ENCODE results near the gene FOXJ1. TPM values are rescaled to one million over a fixed set of nuclear protein-coding genes. Genes with fewer than 3 reads are reported as not detected.

Gene FOXJ1
- total RNA-seq, 2 experiments from 2014 or later = 0.63 to 0.89 TPM

GRCh38 chr17:76154936-76155845 lies 14.1 kb upstream of the FOXJ1 start:
- Histone ChIP-seq H3K9me3 (ENCODE audit: control insufficient read depth in 1 of 2, insufficient read depth in 1 of 2, low read length in 2 of 2) (no peaks in the 10 kb centered on the region), H3K4me3 (ENCODE audit: low read length) (no peak overlapping the region), H3K4me1 (ENCODE audit: insufficient read depth, low read length) (peaks cover 35% of the 10 kb centered on the region), H3K36me3 (ENCODE audit: insufficient read depth, low read length) (peaks cover 62% of the 10 kb centered on the region), H3K27ac (ENCODE audit: low read depth in 1 of 2, low read length in 2 of 2) (no peak overlapping the region), H3K27me3 (ENCODE audit: control insufficient read depth in 1 of 2, insufficient read depth in 2 of 2, low read length in 2 of 2) (no peaks in the 10 kb centered on the region)
- Mint-ChIP-seq H3K9me3 (no peaks in the 10 kb centered on the region), H3K36me3 (ENCODE audit: low read depth) (peaks cover 91% of the 10 kb centered on the region), H3K27me3 (no peaks in the 10 kb centered on the region), H3K27ac (peak overlapping the region; percentile 99), H3K4me3 (no peak overlapping the region), H3K4me1 (ENCODE audit: low read depth) (peaks cover 41% of the 10 kb centered on the region)
- CTCF ChIA-PET = interaction anchor here (1.1 kb wide), 1 partner anchor 33 kb away, joined by 6 read pairs; no protein-coding TSS in a partner anchor
- ATAC-seq (ENCODE audit: poor library complexity) (no peak), DNase-seq (no peak)
- intact Hi-C loops (cut with DNase I, micrococcal nuclease) = no loop called here
- no peak for TF ChIP-seq CTCF (IDR thresholded peaks at IDR 0.05)
- POLR2A ChIA-PET = interaction anchor here (1.1 to 2.3 kb wide), 3 partner anchors 10 to 23 kb away, joined by 3 to 8 read pairs (median 4); partner anchors contain the start of gene FOXJ1

- peaks cover 91% of the 10 kb centered on the region for H3K36me3 Mint-ChIP-seq (ENCODE audit: low read depth)
- Histone ChIP-seq H3K36me3 (ENCODE audit: insufficient read depth, low read length) (peaks cover 55% of the 10 kb centered on the region), H3K4me1 (ENCODE audit: insufficient read depth, low read length) (peaks cover 35% of the 10 kb centered on the region), H3K9me3 (ENCODE audit: control insufficient read depth in 1 of 2, insufficient read depth in 1 of 2, low read length in 2 of 2) (no peaks in the 10 kb centered on the region), H3K27ac (ENCODE audit: low read depth in 1 of 2, low read length in 2 of 2) (no peak overlapping the region), H3K27me3 (ENCODE audit: control insufficient read depth in 1 of 2, insufficient read depth in 2 of 2, low read length in 2 of 2) (no peaks in the 10 kb centered on the region), H3K4me3 (ENCODE audit: low read length) (no peak overlapping the region)
- no peak for TF ChIP-seq CTCF (IDR thresholded peaks at IDR 0.05)
- intact Hi-C loops (cut with DNase I, micrococcal nuclease) = no loop called here
- POLR2A ChIA-PET = interaction anchor here (1.2 to 4.5 kb wide), 2 partner anchors 9 to 23 kb away, joined by 4 to 58 read pairs; no protein-coding TSS in a partner anchor
- no peaks in the 10 kb centered on the region for H3K27me3 Mint-ChIP-seq
- CTCF ChIA-PET = no interaction called here
- peak overlapping the region; percentile 99 for H3K27ac Mint-ChIP-seq
- H3K4me1 Mint-ChIP-seq (ENCODE audit: low read depth) = peaks cover 43% of the 10 kb centered on the region
- no peak for DNase-seq
- no peak for ATAC-seq (ENCODE audit: poor library complexity)
- H3K9me3 Mint-ChIP-seq = no peaks in the 10 kb centered on the region
- no peak overlapping the region for H3K4me3 Mint-ChIP-seq
Measured at GRCh38 chr17:76154292-76154691, 13.2 kb upstream of the FOXJ1 start.

- POLR2A ChIA-PET = interaction anchor here (1.2 to 4.6 kb wide), 3 partner anchors 8 to 24 kb away, joined by 4 to 58 read pairs (median 29); partner anchors contain the start of gene FOXJ1
- H3K27me3 ChIP-seq (ENCODE audit: control insufficient read depth in 1 of 2, insufficient read depth in 2 of 2, low read length in 2 of 2) = no peaks in the 10 kb centered on the region
- H3K4me3 ChIP-seq (ENCODE audit: low read length) = no peak overlapping the region
- H3K27ac ChIP-seq (ENCODE audit: low read depth in 1 of 2, low read length in 2 of 2) = peak overlapping the region; percentile 24 to 72
- H3K4me1 ChIP-seq (ENCODE audit: insufficient read depth, low read length) = peaks cover 35% of the 10 kb centered on the region
- peaks cover 49% of the 10 kb centered on the region for H3K36me3 ChIP-seq (ENCODE audit: insufficient read depth, low read length)
- intact Hi-C loops (cut with DNase I, micrococcal nuclease) = no loop called here
- Mint-ChIP-seq H3K27me3 (no peaks in the 10 kb centered on the region), H3K4me1 (ENCODE audit: low read depth) (peaks cover 50% of the 10 kb centered on the region), H3K4me3 (peak overlapping the region; percentile 30), H3K36me3 (ENCODE audit: low read depth) (peaks cover 91% of the 10 kb centered on the region), H3K27ac (peak overlapping the region; percentile 99), H3K9me3 (no peaks in the 10 kb centered on the region)
- DNase-seq (no peak), ATAC-seq (ENCODE audit: poor library complexity) (no peak)
- no peaks in the 10 kb centered on the region for H3K9me3 ChIP-seq (ENCODE audit: control insufficient read depth in 1 of 2, insufficient read depth in 1 of 2, low read length in 2 of 2)
- TF ChIP-seq CTCF (IDR thresholded peaks at IDR 0.05) = no peak
- CTCF ChIA-PET = interaction anchor here (1.5 kb wide), 1 partner anchor 126 kb away, joined by 5 read pairs; no protein-coding TSS in a partner anchor
Measured at GRCh38 chr17:76153640-76154039, 12.6 kb upstream of the FOXJ1 start.
